Kidney epithelial cell (primary cell): ENCODE results near the gene ITPR1. TPM values are rescaled to one million over a fixed set of nuclear protein-coding genes. Genes with fewer than 3 reads are reported as not detected.
"Not testable (repeated sequence)": the region's sequence is repeated elsewhere in the genome, so short reads cannot be mapped to it uniquely, and the experiment has no call there.

Experiments
- DNase-seq: peaks from one replicate; pipeline ENCODE4 v3.0.0-alpha.2; 2010; ENCODE audit warnings: low read depth
- H3K27me3 ChIP-seq: 2 replicates; pipeline ENCODE4 v1.6.0; 2011; ENCODE audit warnings: low read length; ENCODE audit not compliant: control insufficient read depth, insufficient read depth
- H3K36me3 ChIP-seq: 2 replicates; pipeline ENCODE4 v1.5.1; 2011; ENCODE audit warnings: low read length; ENCODE audit not compliant: control insufficient read depth, insufficient read depth
- H3K4me3 ChIP-seq: 2 replicates; pipeline ENCODE4 v1.5.1; 2011; ENCODE audit warnings: low read depth, mild to moderate bottlenecking, control low read depth, low read length
- total RNA-seq: library from RNA; depleted of rRNA; stranded (reverse); fragments of >200 nt; gene quantifications from 2 replicates; pipeline ENCODE4 v1.2.3, GENCODE V29; 2015
- TF ChIP-seq, protein P1 (sequence below): IDR thresholded peaks from 2 replicates; pipeline ENCODE4 v1.5.1; 2011; ENCODE audit warnings: mild to moderate bottlenecking, moderate library complexity, low read length, control low read depth, inconsistent platforms; ENCODE audit not compliant: insufficient read depth, poor library complexity, severe bottlenecking

ITPR1 gene
- total RNA-seq: 8.9 and 11.2 TPM in 2 replicates

GRCh38 chr3:4493014-4493940, at the start of gene ITPR1:
TSS of gene ITPR1 (plus strand) at chr3:4493348. CDS start at chr3:4516492, 23,144 bp downstream.
- Histone ChIP-seq H3K36me3 (no peaks in the 10 kb centered on the region), H3K27me3 (no peaks in the 10 kb centered on the region), H3K4me3 (peak within 1 kb of the TSS; percentile 76)
- DNase-seq: peak; percentile 94
- TF ChIP-seq, protein P1, sequence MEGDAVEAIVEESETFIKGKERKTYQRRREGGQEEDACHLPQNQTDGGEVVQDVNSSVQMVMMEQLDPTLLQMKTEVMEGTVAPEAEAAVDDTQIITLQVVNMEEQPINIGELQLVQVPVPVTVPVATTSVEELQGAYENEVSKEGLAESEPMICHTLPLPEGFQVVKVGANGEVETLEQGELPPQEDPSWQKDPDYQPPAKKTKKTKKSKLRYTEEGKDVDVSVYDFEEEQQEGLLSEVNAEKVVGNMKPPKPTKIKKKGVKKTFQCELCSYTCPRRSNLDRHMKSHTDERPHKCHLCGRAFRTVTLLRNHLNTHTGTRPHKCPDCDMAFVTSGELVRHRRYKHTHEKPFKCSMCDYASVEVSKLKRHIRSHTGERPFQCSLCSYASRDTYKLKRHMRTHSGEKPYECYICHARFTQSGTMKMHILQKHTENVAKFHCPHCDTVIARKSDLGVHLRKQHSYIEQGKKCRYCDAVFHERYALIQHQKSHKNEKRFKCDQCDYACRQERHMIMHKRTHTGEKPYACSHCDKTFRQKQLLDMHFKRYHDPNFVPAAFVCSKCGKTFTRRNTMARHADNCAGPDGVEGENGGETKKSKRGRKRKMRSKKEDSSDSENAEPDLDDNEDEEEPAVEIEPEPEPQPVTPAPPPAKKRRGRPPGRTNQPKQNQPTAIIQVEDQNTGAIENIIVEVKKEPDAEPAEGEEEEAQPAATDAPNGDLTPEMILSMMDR: no peak

GRCh38 chr3:4447295-4447999, 45.7 kb upstream of the ITPR1 start:
- TF ChIP-seq, protein P1: no peak
- H3K27me3 ChIP-seq: no peaks in the 10 kb centered on the region
- no peak for DNase-seq
- no peak overlapping the region for H3K4me3 ChIP-seq
- no peaks in the 10 kb centered on the region for H3K36me3 ChIP-seq

DNA sequence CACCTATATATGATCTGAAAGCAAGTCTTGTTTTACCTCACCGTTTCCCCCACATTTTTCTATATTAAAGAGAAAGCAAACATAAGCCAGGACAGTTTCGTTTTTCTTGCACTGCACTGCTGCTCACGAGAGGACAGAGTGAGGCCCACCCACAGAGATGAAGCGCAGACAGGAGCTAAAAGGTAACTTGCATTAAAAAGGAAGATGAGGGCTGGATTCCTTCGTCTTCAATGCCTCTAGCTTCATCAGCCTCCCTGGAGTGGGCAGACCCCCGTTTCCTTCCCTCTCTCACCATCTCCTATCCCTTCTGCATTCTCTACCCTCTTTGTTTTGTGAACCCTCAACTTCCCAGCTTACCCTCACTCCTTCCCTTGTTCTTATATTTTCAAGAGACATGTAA, 45.0 kb upstream of the ITPR1 start:
- Histone ChIP-seq H3K4me3 (no peak overlapping the region), H3K27me3 (no peaks in the 10 kb centered on the region), H3K36me3 (no peaks in the 10 kb centered on the region)
- no peak for DNase-seq
- TF ChIP-seq, protein P1: no peak

DNA sequence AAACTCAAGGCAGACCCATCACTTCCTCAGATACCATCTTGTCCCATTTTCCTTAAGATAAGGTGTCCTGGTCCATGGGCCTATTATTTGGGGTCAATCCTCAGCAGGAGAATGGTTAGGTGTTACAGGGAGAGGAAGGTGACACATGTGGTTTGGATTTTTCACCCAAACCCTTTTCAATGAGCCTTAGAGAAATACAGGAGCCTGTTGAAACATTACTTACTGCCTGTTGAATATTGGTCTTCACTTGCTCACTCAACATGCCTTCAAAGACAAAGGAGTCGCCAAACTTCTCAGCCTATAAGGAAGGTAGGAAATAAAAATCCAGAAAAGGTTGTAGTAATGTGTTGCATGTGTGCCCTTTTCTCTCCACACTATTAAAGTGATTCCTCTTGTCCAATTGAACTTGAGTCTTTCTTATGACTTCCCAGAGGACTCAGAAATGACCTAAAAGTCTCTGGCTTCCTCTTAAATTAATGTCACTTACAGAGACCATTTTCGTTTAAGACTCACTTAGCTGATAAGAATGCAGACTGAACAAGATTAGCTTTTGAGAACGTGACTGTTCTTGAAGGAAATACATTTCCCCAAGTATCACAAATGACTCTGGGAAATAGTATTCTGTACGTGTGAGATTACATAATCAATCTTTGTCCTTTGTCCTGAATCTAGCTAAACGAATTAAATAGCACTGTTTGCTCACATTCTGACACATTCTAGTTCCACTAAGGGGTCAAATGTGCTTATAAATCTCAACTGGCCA, 43.9 kb upstream of the ITPR1 start:
- TF ChIP-seq, protein P1: no peak

DNA sequence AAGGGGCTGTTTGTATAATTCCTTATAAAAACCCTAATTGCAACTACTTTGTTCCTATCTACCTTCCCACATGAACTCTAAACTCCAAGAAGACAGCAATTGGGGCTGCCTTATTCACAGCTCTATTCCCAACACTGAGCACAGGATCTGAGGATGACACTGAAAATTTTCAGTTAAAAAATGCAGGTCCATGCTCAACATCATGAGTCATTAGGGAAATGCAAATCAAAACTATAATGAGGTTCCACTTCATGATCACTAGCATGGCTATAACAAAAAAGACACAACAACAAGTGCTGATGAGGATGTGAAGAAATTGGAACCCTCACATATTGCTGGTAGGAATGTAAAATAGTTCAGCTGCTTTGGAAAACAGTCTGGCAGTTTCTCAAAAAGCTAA, 39.0 kb upstream of the ITPR1 start:
- H3K27me3 ChIP-seq: no peaks in the 10 kb centered on the region
- TF ChIP-seq, protein P1: no peak
- no peak overlapping the region for H3K4me3 ChIP-seq
- no peak for DNase-seq
- H3K36me3 ChIP-seq: no peaks in the 10 kb centered on the region

More for the DNA sequence above, 43.9 kb upstream of the ITPR1 start:
- H3K27me3 ChIP-seq: no peaks in the 10 kb centered on the region
- no peak overlapping the region for H3K4me3 ChIP-seq
- DNase-seq: no peak
- no peaks in the 10 kb centered on the region for H3K36me3 ChIP-seq

- not testable (repeated sequence) for H3K27me3 ChIP-seq, DNase-seq, H3K4me3 ChIP-seq, H3K36me3 ChIP-seq
These were observed 36.4 kb upstream of the ITPR1 start for GRCh38 chr3:4456780-4457179.
